HG03196 (cell line): ENCODE measurements around the gene XRCC1.
"Not testable (repeated sequence)": the region's sequence is repeated elsewhere in the genome, so short reads cannot be mapped to it uniquely, and the experiment has no call there.

Source experiments
- ATAC-seq: cut with Tn5 transposase; IDR thresholded peaks from one replicate; pipeline ENCODE4 v1.9.1; 2021; ENCODE audit not compliant: unreplicated experiment

XRCC1 gene

GRCh38 chr19:43575156-43575950 is at the start of gene XRCC1, which contains the start of gene PINLYP:
XRCC1 (minus strand) TSS chr19:43575527; CDS start chr19:43575458, 69 bp downstream.
PINLYP (plus strand) TSS chr19:43575801; CDS start chr19:43577192, 1,391 bp downstream.
- peak; percentile 92 for ATAC-seq

- no peak for ATAC-seq
These were observed 49.6 kb upstream of the XRCC1 start for GRCh38 chr19:43624933-43625332.

GRCh38 chr19:43623889-43624670 is 48.8 kb upstream of the XRCC1 start:
- ATAC-seq, result no peak

GRCh38 chr19:43622956-43623355 is 47.6 kb upstream of the XRCC1 start:
- no peak for ATAC-seq

GRCh38 chr19:43622070-43622469 is 46.7 kb upstream of the XRCC1 start:
- ATAC-seq, result no peak

GRCh38 chr19:43620061-43621001 is 45.0 kb upstream of the XRCC1 start:
- no peak for ATAC-seq

GRCh38 chr19:43619262-43620060 is 44.1 kb upstream of the XRCC1 start, which contains the start of gene ZNF428:
ZNF428 (minus strand) TSS chr19:43619629; CDS start chr19:43614304, 5,325 bp downstream.
- ATAC-seq, result peak; percentile 74

- ATAC-seq, result peak; percentile 23
These were observed 43.6 kb upstream of the XRCC1 start for GRCh38 chr19:43618921-43619261.

GRCh38 chr19:43616954-43617353 is 41.6 kb upstream of the XRCC1 start:
- ATAC-seq, result no peak

GRCh38 chr19:43616306-43616705 is 41.0 kb upstream of the XRCC1 start:
- ATAC-seq, result no peak

GRCh38 chr19:43612374-43612773 is 37.0 kb upstream of the XRCC1 start:
- no peak for ATAC-seq

- ATAC-seq, result no peak
These were observed 36.5 kb upstream of the XRCC1 start, which contains the start of gene SRRM5 for GRCh38 chr19:43611788-43612187. SRRM5 (plus strand) TSS chr19:43612088; CDS start chr19:43612122, 34 bp downstream.

- no peak for ATAC-seq
These were observed 35.2 kb upstream of the XRCC1 start for GRCh38 chr19:43610493-43610892.

- ATAC-seq, result no peak
These were observed 34.5 kb upstream of the XRCC1 start for GRCh38 chr19:43609872-43610271.

- no peak for ATAC-seq
These were observed 32.2 kb upstream of the XRCC1 start for GRCh38 chr19:43607238-43608205.

GRCh38 chr19:43606569-43607229 is 31.4 kb upstream of the XRCC1 start:
- no peak for ATAC-seq

GRCh38 chr19:43605875-43606568 is 30.7 kb upstream of the XRCC1 start:
- no peak for ATAC-seq

GRCh38 chr19:43600326-43600725 is 25.0 kb upstream of the XRCC1 start:
- ATAC-seq, result not testable (repeated sequence)
